HG02938 (cell line): ENCODE results near the gene FBXW8.
"Not testable (repeated sequence)": the region's sequence is repeated elsewhere in the genome, so short reads cannot be mapped to it uniquely, and the experiment has no call there.

Experiments used
- ATAC-seq: cut with Tn5 transposase; IDR thresholded peaks from one replicate; pipeline ENCODE4 v1.9.1; 2021; ENCODE audit warnings: mild to moderate bottlenecking, moderate library complexity; ENCODE audit not compliant: unreplicated experiment

Gene FBXW8

GRCh38 chr12:117050060-117050459 lies 139.3 kb downstream of the FBXW8 start:
- no peak for ATAC-seq

- ATAC-seq: no peak
Measured at GRCh38 chr12:117051380-117051779, 140.6 kb downstream of the FBXW8 start.

GRCh38 chr12:117052386-117053049 lies 141.8 kb downstream of the FBXW8 start:
- ATAC-seq: no peak

GRCh38 chr12:117053050-117053400 lies 142.3 kb downstream of the FBXW8 start:
- ATAC-seq: no peak

- ATAC-seq: no peak
Measured at GRCh38 chr12:117053597-117054201, 142.9 kb downstream of the FBXW8 start.

- no peak for ATAC-seq
Measured at GRCh38 chr12:117054279-117054678, 143.5 kb downstream of the FBXW8 start.

GRCh38 chr12:117057626-117058025 lies 146.9 kb downstream of the FBXW8 start:
- ATAC-seq: not testable (repeated sequence)

- no peak for ATAC-seq
Measured at GRCh38 chr12:117058442-117059072, 147.8 kb downstream of the FBXW8 start.

GRCh38 chr12:117059156-117059555 lies 148.4 kb downstream of the FBXW8 start:
- ATAC-seq: no peak

GRCh38 chr12:117060246-117060928 lies 149.6 kb downstream of the FBXW8 start:
- no peak for ATAC-seq

GRCh38 chr12:117060929-117061305 lies 150.2 kb downstream of the FBXW8 start:
- no peak for ATAC-seq

GRCh38 chr12:117061555-117062079 lies 150.9 kb downstream of the FBXW8 start:
- ATAC-seq: no peak

- ATAC-seq: peak; percentile 51
Measured at GRCh38 chr12:117063162-117063911, 152.6 kb downstream of the FBXW8 start.

- no peak for ATAC-seq
Measured at GRCh38 chr12:117064049-117064448, 153.3 kb downstream of the FBXW8 start.

- no peak for ATAC-seq
Measured at GRCh38 chr12:117064596-117064995, 153.8 kb downstream of the FBXW8 start.

GRCh38 chr12:117067016-117067415 lies 156.3 kb downstream of the FBXW8 start:
- ATAC-seq: no peak

- no peak for ATAC-seq
Measured at GRCh38 chr12:117067638-117068037, 156.9 kb downstream of the FBXW8 start.

- ATAC-seq: no peak
Measured at GRCh38 chr12:117068492-117068891, 157.7 kb downstream of the FBXW8 start.

- ATAC-seq: no peak
Measured at GRCh38 chr12:117069101-117069797, 158.5 kb downstream of the FBXW8 start.
